Prostate gland (tissue), 2 donors: ENCODE measurements around the gene KCTD1. TPM values are rescaled to one million over a fixed set of nuclear protein-coding genes. Genes with fewer than 3 reads are reported as not detected.

ENCODE experiments used
- DNase-seq: peaks from one replicate; pipeline ENCODE4 v3.0.0-alpha.2; 2019; ENCODE audit warnings: low spot score
- H3K27ac ChIP-seq, 2 donors: fragments of 200-600 bp; sonication (generic); 2 replicates each; pipeline ENCODE4 v1.5.1; 2017 to 2019
- H3K27me3 ChIP-seq: fragments of 200-600 bp; sonication (generic); replicated peaks from 2 replicates; pipeline ENCODE4 v1.5.1; 2019; ENCODE audit not compliant: insufficient read depth
- H3K36me3 ChIP-seq, 2 donors: fragments of 200-600 bp; sonication (generic); 1 replicate in 1 of 2; 2 replicates in 1 of 2; pipeline versions ENCODE4 v1.5.1 to v1.8.1; 2017 to 2019
- H3K4me1 ChIP-seq: fragments of 200-600 bp; sonication (generic); replicated peaks from 2 replicates; pipeline ENCODE4 v1.5.1; 2019
- H3K4me3 ChIP-seq, 2 donors: fragments of 200-600 bp; sonication (generic); 2 replicates each; pipeline ENCODE4 v1.5.1; 2017 to 2019
- H3K9me3 ChIP-seq: fragments of 200-600 bp; sonication (generic); 2 replicates; pipeline ENCODE4 v1.5.1; 2017
- POLR2A ChIP-seq: fragments of 450-650 bp; IDR thresholded peaks from one replicate; pipeline ENCODE4 v1.6.1; 2016; ENCODE audit warnings: antibody characterized with exemption, mild to moderate bottlenecking
- POLR2AphosphoS5 ChIP-seq: sonication (generic); formaldehyde crosslinking; IDR thresholded peaks from one replicate; pipeline ENCODE4 v1.6.1; 2017; ENCODE audit warnings: antibody characterized with exemption
- WGBS: methylation state at CpG from one replicate; pipeline ENCODE4 v1.1.5; 2018; 5-methylcytosine and 5-hydroxymethylcytosine counted together
- intact Hi-C: fragments of 100-400 bp; cut with DNase I; formaldehyde crosslinking; loops from one replicate; pipeline ENCODE4 v1.14.2; 2022
- total RNA-seq, 2 donors: library from RNA; depleted of rRNA; stranded (reverse); fragments of >200 nt; gene quantifications; one replicate each; pipeline ENCODE4 v1.1.0, GENCODE V29; 2016
- TF ChIP-seq, protein P1 (sequence below), 4 experiments: fragments of 200-600 bp in 2 of 4; fragments of 450-650 bp in 2 of 4; sonication (generic) in 2 of 4; IDR thresholded peaks; 1 replicate in 3 of 4; 2 replicates in 1 of 4; pipeline ENCODE4 v1.5.1; 2016 to 2019; ENCODE audit warnings: antibody characterized with exemption in 4 of 4, mild to moderate bottlenecking in 2 of 4, moderate library complexity in 2 of 4

KCTD1 gene
- total RNA-seq, 2 donors from 2014 or later: 24.7 to 40.5 TPM

GRCh38 chr18:26545335-26546123 lies 2.8 kb downstream of the KCTD1 start:
- Histone ChIP-seq H3K27ac (no peak overlapping the region), H3K4me3 (peak overlapping the region in 1 of 2 donors; percentile 69), H3K27me3 (no peaks in the 10 kb centered on the region), H3K9me3 (no peaks in the 10 kb centered on the region), H3K4me1 (no peaks in the 10 kb centered on the region), H3K36me3 (no peaks in the 10 kb centered on the region)
- intact Hi-C loops: loop anchor here (5.0 to 10.0 kb wide), 3 partner anchors 107 to 321 kb away; partner anchors contain the start of gene TAF4B
- TF ChIP-seq, protein P1, sequence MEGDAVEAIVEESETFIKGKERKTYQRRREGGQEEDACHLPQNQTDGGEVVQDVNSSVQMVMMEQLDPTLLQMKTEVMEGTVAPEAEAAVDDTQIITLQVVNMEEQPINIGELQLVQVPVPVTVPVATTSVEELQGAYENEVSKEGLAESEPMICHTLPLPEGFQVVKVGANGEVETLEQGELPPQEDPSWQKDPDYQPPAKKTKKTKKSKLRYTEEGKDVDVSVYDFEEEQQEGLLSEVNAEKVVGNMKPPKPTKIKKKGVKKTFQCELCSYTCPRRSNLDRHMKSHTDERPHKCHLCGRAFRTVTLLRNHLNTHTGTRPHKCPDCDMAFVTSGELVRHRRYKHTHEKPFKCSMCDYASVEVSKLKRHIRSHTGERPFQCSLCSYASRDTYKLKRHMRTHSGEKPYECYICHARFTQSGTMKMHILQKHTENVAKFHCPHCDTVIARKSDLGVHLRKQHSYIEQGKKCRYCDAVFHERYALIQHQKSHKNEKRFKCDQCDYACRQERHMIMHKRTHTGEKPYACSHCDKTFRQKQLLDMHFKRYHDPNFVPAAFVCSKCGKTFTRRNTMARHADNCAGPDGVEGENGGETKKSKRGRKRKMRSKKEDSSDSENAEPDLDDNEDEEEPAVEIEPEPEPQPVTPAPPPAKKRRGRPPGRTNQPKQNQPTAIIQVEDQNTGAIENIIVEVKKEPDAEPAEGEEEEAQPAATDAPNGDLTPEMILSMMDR (IDR thresholded peaks at IDR 0.05): no peak
- TF ChIP-seq POLR2AphosphoS5 (no peak), POLR2A (no peak)
- DNase-seq: no peak
- WGBS: 26% methylated on average over 7 of the region's 7 CpGs

- TF ChIP-seq POLR2AphosphoS5: no peak
- TF ChIP-seq, protein P1 (IDR thresholded peaks at IDR 0.05): no peak
- no peak for TF ChIP-seq POLR2A
- Histone ChIP-seq H3K27me3 (no peaks in the 10 kb centered on the region), H3K36me3 (no peaks in the 10 kb centered on the region), H3K4me3 (no peak overlapping the region), H3K4me1 (no peaks in the 10 kb centered on the region), H3K27ac (no peak overlapping the region), H3K9me3 (no peaks in the 10 kb centered on the region)
- 52% methylated on average over 4 of the region's 4 CpGs for WGBS
- DNase-seq: no peak
- intact Hi-C loops: loop anchor here (10.0 kb wide), 2 partner anchors 160 to 320 kb away; partner anchors contain the start of gene TAF4B
Measured at GRCh38 chr18:26544451-26544850, 3.9 kb downstream of the KCTD1 start.

GRCh38 chr18:26543373-26543772 lies 5.0 kb downstream of the KCTD1 start:
- no peak for TF ChIP-seq POLR2A
- TF ChIP-seq POLR2AphosphoS5: no peak
- TF ChIP-seq, protein P1 (IDR thresholded peaks at IDR 0.05): no peak
- intact Hi-C loops: loop anchor here (10.0 kb wide), 2 partner anchors 159 to 319 kb away; partner anchors contain the start of gene TAF4B
- no peak overlapping the region for H3K27ac ChIP-seq

GRCh38 chr18:26540043-26540628 lies 8.2 kb downstream of the KCTD1 start:
- Histone ChIP-seq H3K27ac (no peak overlapping the region), H3K9me3 (no peaks in the 10 kb centered on the region), H3K27me3 (no peaks in the 10 kb centered on the region), H3K4me1 (no peaks in the 10 kb centered on the region), H3K4me3 (no peak overlapping the region), H3K36me3 (no peaks in the 10 kb centered on the region)
- TF ChIP-seq POLR2A: no peak
- WGBS: 27% methylated on average over 6 of the region's 6 CpGs
- intact Hi-C loops: loop anchor here (10.0 kb wide), 2 partner anchors 155 to 315 kb away; partner anchors contain the start of gene TAF4B
- DNase-seq: no peak

More at GRCh38 chr18:26543373-26543772, 5.0 kb downstream of the KCTD1 start:
- DNase-seq: no peak
- Histone ChIP-seq H3K9me3 (no peaks in the 10 kb centered on the region), H3K27me3 (no peaks in the 10 kb centered on the region), H3K36me3 (no peaks in the 10 kb centered on the region), H3K4me3 (no peak overlapping the region), H3K4me1 (no peaks in the 10 kb centered on the region)
- WGBS: 38% methylated on average over 1 of the region's 1 CpG

DNA sequence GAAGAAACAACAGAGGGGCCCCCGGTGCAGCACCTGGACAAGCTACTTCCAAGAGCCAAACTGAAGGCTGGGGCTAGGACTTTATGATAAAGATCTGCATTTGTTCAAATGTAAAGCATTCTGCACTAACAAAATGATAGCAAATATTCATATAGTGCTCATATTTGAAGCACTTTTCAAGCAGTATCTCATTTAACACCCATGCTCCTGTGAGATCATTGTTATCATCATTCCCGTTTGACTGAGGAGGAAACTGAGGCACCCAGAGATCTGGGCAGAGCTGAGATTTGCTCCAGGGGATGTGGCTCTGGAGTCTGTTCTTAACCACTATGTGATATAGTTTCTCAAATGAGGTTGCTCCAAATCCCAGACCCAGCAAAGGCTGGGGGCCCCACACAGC lies 9.8 kb downstream of the KCTD1 start:
- H3K4me1 ChIP-seq: no peaks in the 10 kb centered on the region
- no peaks in the 10 kb centered on the region for H3K9me3 ChIP-seq
- no peak overlapping the region for H3K27ac ChIP-seq
- no peaks in the 10 kb centered on the region for H3K27me3 ChIP-seq
- TF ChIP-seq POLR2AphosphoS5 (no peak), POLR2A (no peak)
- TF ChIP-seq, protein P1 (IDR thresholded peaks at IDR 0.05): no peak
- WGBS: 78% methylated on average over 2 of the region's 2 CpGs
- H3K4me3 ChIP-seq: no peak overlapping the region
- no peaks in the 10 kb centered on the region for H3K36me3 ChIP-seq
- intact Hi-C loops: no loop called here
- DNase-seq: no peak
